T-helper 1 cell treated with Interleukin-12 subunit alpha and Interleukin-12 subunit beta and Interleukin-4 antibody, amounts not matched to agents 30 ng/mL and 1 ng/mL, for 36 hours (primary cell): Measurements from ENCODE around the gene PNCK. TPM values are rescaled to one million over a fixed set of nuclear protein-coding genes. Genes with fewer than 3 reads are reported as not detected.
"Not testable (repeated sequence)": the region's sequence is repeated elsewhere in the genome, so short reads cannot be mapped to it uniquely, and the experiment has no call there.

ENCODE experiments used
- intact Hi-C: fragments of 100-400 bp; cut with micrococcal nuclease; formaldehyde crosslinking; loops from one replicate; pipeline ENCODE4 v1.15.1; 2024
- total RNA-seq: library from RNA; stranded (reverse); gene quantifications from 2 replicates; pipeline ENCODE4 v1.2.3, GENCODE V29; 2022

PNCK gene
- not detected in 2 replicates for total RNA-seq

DNA sequence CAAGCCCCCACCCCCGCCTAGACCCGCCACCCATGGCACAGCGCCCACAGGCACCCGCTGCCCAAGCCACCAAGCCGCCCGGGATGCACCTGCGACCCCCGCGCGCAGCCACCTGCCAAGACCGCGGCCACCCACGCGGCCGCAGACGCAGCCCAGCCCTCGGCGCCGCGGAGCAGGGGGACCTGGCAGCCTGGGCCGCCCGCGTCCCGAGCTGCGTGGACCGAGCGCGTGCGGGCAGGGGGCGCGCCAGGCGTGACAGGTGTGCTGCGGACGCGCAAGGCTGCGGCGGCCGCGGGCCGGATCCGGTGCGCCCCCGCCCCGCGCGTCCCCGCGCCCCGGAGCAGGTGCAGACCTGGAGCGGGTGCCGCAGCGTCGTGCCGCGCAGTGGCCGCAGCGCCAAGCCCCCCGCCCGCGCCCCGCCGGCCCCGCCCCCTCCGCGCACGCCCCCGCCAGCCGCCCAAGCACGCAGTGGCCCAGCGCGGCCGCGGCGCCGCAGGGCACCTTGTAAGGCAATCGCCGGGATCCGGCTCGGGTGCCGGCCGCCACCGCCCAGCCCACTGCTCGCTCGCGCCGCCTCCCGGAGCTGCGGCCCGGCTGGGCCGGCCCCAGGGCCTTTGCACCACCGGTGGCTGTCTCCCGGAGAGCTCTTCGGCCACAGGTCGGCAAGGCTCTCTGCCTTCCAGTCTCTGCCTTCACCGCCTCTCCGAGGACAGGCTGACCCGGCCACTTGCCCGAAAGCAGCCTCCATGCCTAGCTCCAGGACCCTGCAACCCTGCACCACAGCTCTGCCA, at the start of gene PNCK:
Gene PNCK (minus strand): TSS at position 386 of the 791 bp plus-strand sequence. CDS start 737 bp downstream, outside the sequence.
- intact Hi-C loops, result no loop called here

GRCh38 chrX:153722704-153723350, 49.2 kb upstream of the PNCK start:
- intact Hi-C loops, result loop anchor here (10.0 kb wide), 2 partner anchors 652 to 792 kb away; partner anchors contain the start of genes EMD, FAM3A and FLNA

DNA sequence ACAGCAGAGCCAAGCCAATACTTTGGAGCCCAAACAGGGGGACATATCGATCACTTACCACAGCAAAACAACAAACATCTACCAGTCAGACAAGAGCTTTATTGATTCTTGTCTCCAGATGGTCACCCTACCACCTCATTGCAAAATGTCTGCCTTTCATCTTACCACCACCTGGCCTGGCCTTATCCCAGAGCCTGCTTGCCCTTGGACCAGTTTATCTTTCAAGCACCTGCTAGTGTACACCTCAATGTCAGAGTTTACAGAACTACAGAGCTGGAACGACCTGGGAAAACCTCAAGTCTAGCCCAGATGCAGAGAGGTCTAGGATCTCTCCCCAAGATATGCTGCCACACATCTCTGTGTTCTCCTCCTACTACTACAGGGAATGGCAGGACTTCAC, 46.1 kb upstream of the PNCK start:
- intact Hi-C loops, result loop anchor here (10.0 kb wide), 2 partner anchors 655 to 795 kb away; partner anchors contain the start of genes EMD, FAM3A and FLNA

DNA sequence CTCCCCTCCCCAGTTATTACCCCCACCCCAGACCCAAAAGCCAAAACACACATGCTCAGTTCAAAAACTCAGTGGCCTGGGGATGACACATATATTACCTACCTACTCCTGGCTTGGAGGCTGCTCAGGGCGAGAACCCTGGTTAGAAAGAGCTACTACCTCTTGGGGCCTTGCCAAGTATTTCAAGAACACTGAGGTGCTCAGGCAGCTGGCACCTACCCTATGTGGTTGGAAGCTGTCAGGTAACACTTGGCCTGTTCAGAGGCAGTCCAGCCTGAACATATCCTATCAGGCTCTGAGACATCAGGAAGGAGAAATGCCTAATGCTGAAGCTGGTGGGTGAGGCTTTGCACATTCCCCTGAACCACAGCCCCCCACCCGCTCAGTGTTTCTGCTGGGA, 45.6 kb upstream of the PNCK start:
- intact Hi-C loops, result no loop called here

GRCh38 chrX:153717445-153717844, 43.8 kb upstream of the PNCK start:
- intact Hi-C loops, result no loop called here

DNA sequence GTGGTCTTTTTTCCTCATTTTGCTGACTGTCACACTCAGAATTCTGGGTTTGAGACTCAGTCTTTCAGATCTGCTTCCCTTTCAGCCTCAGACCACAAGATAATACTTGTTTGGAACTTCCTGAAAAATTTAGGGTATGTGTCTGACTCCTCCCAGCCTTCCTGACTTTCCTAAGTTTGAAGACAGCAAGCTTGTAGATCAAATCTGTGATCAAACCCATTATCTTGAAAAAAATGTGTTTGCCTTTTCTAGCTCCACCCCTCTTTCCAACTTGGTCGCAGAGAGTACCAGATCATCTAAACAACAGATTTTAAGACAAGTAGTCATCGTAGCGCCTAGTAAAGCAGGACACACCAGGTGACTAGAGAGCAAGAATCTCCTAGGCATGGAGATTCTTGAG, 40.6 kb upstream of the PNCK start:
- intact Hi-C loops, result no loop called here

DNA sequence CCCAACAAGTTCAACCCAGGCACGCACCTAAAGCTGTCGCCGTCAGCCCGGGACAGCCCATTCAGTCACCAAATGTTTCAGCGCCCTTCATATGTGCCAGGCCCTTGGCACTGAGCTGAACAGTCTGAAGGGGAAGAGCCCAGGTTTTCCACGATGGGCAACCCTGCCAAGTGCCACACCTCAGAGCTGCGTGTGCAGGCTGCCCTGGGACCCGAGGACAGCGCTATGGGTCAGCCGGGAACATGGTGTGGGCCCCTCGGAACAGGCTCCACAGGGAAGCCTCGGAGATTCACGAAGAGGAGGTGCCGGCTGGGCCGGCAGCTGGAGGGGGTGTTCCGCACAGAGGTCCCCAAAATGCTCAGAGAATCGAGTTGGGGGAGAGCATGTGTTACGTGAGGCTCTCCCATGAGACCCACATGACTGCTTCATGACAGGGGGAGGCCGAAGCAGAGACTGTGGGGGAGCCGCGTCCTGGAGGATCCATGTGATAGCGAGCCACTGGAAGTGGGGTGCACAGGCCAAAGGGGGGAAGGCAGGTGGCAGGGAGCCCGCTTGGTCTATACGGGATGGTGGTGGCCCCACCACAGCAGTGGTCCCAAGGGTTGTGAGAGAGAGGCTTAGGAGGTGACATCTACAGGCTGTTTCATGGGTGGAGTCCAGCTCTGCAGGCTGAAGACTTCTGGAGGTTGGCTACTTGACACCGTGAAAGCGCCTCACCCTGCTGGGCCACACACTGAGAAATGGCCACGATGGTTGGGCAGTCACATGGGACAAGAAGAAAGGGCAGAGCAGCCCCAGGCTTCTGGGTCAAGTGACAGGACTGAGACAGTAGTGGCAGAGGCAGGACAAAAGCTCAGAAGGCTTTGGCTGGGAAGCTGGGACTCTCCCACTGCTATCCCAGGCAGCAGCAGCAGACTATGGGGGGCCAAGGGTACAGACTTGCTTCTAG, 36.4 kb upstream of the PNCK start:
- intact Hi-C loops, result no loop called here

DNA sequence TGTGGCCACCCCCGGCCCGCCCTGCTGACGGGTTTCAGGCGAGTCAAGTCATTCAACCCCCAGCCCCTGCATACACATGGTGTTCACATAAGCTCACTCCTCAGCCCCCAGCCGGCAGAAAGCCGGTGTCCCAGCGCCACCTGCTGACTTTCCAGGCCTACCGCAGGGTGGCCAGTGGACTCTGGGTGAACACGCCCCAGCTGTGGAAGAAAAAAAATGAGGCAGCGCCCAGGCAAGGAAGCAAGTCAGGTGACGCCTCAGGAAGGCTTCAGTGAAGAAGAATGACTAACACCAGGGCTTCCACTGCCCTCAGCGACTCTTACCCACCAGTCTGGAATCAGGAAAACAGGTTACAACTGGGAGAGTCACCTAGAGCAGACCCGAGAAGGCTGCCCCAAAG, 34.8 kb upstream of the PNCK start:
- intact Hi-C loops, result loop anchor here (1.0 kb wide), 1 partner anchor 39 kb away; no protein-coding TSS in a partner anchor

- intact Hi-C loops, result no loop called here
These were observed 33.8 kb upstream of the PNCK start for GRCh38 chrX:153707406-153707805.

DNA sequence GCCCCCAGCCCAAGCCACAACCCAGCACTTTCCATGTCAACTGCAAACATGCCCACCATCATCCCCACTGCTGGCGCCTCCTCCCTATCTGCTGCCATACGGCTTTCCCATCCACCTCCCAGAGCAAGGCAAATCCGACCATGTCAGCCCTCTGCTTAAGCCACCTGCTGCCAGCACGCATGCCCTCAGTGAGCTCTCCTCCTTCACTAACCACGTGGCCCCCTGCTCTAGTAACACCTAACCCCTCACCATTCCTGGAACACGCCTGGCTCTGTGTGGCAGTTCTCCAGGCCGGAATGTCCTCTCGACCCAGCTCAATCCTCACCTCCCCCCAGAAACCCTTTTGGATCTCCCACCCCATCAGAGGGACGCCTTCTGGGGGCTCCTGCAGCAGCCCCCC, 33.2 kb upstream of the PNCK start:
- intact Hi-C loops, result no loop called here

DNA sequence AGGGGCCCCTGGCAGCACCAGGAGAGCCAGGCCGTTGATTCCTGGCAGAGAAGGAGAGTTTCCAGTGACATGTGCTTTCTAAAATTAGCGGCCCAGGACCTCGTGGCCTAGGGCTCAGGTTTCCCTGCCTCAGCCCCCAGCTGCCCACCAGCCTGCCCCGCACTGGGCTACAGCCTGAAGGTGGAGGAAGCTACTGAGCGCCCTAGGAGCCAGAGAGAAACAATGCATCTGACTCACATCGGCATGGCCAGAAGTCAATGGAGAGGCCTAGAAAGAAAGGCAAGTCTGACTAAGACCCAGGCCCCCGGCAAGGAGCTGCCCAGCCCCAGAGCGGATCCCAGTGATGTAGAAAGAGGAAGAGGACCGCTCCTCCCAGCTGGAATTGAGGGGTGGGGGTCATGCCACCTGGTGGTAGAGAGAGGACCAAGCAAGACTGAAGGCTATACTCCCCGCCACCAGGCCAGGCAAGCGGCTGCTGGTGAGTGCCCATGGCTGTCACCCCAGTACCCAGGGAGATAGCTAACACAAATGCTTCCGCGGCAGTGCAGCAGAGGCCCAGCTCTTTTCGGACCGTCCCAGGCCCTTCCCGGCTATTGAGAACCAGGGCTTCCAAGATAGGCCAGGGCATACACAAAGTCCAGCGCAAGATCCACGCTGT, 31.9 kb upstream of the PNCK start:
- intact Hi-C loops, result not testable (repeated sequence)

DNA sequence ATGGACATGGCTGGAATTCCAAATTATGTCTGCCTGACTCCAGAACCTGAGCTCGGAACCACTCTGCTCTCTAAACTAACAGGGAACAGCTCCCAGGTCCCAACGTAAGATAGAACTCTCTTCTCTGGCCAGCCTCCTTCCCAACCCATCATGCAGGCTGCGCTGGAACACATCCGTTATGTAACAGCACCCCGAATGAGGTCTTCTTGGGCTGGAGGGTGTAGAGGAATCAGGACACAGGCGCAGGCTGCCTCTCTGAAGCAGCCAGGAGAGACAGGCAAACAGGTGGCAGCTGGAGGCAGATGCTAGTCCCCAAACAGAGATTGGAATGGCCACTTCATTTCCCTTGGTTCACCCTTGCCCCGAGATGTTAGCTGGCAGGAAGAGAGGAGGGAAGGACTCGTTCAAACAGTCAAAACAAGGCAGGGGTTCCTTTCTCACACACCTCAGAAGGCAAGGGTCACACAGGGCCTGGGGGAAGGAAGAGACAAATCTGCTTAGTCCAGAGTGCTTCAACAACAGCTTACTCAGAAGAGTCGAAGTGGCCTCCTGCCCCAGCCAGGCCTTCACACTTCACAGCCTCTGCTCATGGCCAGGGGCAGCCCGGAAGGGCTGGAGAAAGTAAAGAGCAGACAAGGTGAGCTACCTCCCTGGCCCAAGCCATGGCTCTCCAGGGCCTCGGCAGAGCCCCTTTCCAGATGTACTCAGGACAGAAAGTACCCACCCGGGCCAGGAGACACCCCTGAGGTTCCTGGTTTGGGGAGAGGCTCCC, 31.2 kb upstream of the PNCK start:
- intact Hi-C loops, result not testable (repeated sequence)

- intact Hi-C loops, result no loop called here
These were observed 30.5 kb upstream of the PNCK start for GRCh38 chrX:153704021-153704526.

DNA sequence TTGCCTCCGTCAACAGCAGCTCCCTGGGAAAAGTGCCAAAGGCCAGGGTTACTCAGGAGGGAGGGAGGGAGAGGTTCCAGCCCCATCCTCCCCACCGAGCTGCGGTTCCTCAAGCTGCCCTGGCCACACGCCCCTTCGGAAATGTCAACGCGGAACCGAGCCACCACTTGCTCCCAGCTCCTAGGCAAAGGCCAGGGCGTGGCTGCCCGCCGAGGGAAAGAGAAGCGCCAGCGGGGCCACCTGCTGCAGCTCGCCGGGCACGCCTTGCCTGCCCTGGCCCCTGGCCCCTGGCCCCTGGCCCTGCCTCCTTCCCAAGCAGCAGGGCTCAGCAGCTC, 29.4 kb upstream of the PNCK start:
- intact Hi-C loops, result no loop called here

DNA sequence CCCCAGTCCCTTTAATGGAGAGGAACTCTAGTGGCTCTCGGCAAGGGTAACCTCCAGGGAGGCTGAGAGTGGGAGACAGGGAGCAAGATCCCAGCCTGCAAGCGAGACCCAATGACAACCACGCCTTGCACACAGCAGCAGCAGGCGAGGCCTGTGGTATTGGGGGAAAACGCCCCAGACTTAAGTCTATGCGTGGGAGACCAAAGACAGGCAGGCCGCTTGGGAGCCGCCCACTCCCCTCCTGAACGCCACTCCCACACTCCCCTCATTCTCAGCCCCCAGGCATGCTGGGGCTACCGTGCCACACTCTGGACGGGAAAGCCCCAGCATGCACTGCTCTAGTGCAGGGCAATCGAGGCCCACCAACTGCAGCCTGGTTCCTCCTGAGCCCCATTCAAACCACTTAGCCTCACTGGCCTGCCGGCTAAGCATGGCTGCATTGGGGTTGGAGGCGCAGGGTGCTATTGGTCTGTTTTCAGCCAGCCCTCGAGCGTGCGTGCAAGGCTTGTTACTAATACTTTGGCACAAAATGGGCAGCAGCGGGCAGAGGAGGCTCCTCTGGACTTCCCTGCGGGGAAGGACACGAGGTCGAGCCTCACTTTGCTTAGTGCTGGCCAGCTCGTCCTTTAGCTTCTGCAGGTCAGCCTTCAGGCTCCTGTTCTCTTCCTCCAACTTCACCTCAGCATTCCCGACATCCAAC, 28.9 kb upstream of the PNCK start:
- intact Hi-C loops, result no loop called here

GRCh38 chrX:153701706-153702105, 28.1 kb upstream of the PNCK start:
- intact Hi-C loops, result no loop called here

DNA sequence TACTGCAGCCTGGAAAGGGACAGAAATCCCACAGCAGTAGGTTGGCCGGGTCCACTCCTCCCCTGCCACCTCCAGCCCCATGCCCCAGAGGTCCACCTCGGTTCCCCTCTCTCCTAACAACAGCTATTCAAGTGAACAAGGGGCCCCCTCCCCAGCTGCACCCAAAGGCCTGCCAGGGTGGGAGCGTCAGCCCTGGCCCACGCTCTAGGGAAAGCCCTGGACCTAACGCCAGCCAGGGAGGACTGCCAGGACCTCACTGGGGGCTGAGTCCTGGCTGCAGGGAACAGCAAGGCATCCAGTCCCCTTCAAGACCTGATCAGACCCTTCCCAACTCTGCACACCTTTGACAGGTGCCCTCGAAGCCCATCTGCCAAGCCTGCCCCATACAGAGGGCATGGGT, 27.4 kb upstream of the PNCK start:
- intact Hi-C loops, result no loop called here

DNA sequence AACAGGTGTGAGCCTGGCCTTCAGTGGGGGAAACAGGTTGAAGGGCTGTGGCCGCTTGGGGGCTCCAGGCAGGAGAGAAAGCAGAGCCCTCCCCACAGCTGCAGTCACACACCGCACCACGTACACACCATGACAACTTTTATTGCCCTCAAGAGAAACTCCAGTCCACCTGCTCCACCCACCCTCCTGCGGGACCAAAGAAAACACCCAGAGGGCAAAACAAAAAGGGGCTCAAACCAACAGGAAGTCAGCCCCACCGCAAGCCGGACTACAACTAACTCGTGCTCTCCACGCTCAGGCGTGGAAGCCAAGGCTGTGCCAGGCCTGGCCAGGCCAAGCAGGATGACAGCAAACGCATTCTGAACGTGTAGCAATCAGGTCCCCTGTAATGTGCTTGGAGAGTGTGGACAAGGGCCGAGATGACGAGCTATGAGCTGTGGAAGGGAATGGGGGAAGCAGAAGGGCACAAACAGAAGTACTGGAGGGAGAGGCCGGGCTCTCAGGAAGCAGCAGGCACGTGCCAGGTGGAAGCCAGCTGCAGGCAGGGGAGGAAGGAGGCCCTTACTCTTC, 26.8 kb upstream of the PNCK start:
- intact Hi-C loops, result no loop called here

DNA sequence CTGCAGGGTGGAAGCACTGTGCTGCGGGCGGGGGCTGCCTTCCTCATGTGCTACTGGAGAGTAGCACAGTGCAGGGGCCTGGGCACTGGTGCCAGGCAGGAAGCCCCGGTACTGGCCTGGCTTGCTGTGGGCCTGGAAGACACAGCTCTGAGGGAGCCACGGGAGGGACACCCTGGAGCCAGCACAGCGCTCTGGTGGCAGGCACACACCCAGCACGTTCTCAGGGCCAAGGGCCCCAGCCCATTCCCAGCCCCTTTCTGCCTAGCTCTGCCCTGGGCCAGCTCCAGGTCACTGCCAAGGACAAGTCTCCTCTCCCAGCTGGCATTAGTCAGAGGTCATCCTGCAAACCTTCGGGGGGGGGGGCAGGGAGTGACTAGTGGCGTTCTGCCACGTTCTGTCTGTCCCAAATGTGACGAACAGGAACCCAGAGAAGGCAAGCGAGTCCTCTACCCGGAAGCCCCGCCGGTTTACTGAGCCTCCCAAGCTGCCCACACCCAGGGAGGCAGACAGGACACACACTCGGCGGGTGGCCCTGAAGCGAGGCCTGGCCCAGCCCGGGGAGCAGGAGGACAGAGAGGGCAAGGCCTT, 26.3 kb upstream of the PNCK start:
- intact Hi-C loops, result not testable (repeated sequence)
